H9 (cell line): ENCODE data around the gene COL4A1. TPM values are rescaled to one million over a fixed set of nuclear protein-coding genes. Genes with fewer than 3 reads are reported as not detected.

Source experiments
- DNase-seq: peaks from one replicate; pipeline ENCODE4 v3.0.0-alpha.2; 2017
- H2AFZ ChIP-seq: one replicate; pipeline ENCODE4 v1.6.1; 2013; ENCODE audit warnings: mild to moderate bottlenecking, low read length, control low read depth, moderate library complexity
- H2AK5ac ChIP-seq: 2 replicates; pipeline ENCODE4 v1.6.1; 2013; ENCODE audit warnings: low read length, control low read depth, mixed read lengths; ENCODE audit not compliant: insufficient read length
- H2BK120ac ChIP-seq: one replicate; pipeline ENCODE4 v1.6.1; 2013; ENCODE audit warnings: low read depth, mild to moderate bottlenecking, low read length, control low read depth, inconsistent platforms; ENCODE audit not compliant: poor library complexity, severe bottlenecking
- H2BK12ac ChIP-seq: 2 replicates; pipeline ENCODE4 v1.6.1; 2013; ENCODE audit warnings: low read length, control low read depth, mixed read lengths, low read depth; ENCODE audit not compliant: insufficient read length
- H2BK15ac ChIP-seq: 2 replicates; pipeline ENCODE4 v1.6.1; 2013; ENCODE audit warnings: low read depth, low read length, control low read depth
- H2BK20ac ChIP-seq: one replicate; pipeline ENCODE4 v1.6.1; 2013; ENCODE audit warnings: low read depth, mild to moderate bottlenecking, low read length, control low read depth, inconsistent platforms; ENCODE audit not compliant: poor library complexity, severe bottlenecking
- H2BK5ac ChIP-seq: 2 replicates; pipeline ENCODE4 v1.6.1; 2013; ENCODE audit warnings: low read length, control low read depth, mixed read lengths; ENCODE audit not compliant: insufficient read length
- H3K14ac ChIP-seq: 2 replicates; pipeline ENCODE4 v1.6.1; 2013; ENCODE audit warnings: low read length, control low read depth; ENCODE audit not compliant: insufficient read depth
- H3K18ac ChIP-seq: 2 replicates; pipeline ENCODE4 v1.6.1; 2013; ENCODE audit warnings: low read depth, mild to moderate bottlenecking, mixed read lengths, low read length, control low read depth; ENCODE audit not compliant: insufficient read length
- H3K23ac ChIP-seq: 2 replicates; pipeline ENCODE4 v1.6.1; 2013; ENCODE audit warnings: low read length, control low read depth, mixed read lengths, low read depth; ENCODE audit not compliant: insufficient read length
- H3K23me2 ChIP-seq: 2 replicates; pipeline ENCODE4 v1.6.1; 2013; ENCODE audit warnings: low read depth, mild to moderate bottlenecking, mixed read lengths, low read length, control low read depth; ENCODE audit not compliant: insufficient read length, poor library complexity, severe bottlenecking
- H3K27ac ChIP-seq: 2 replicates; pipeline ENCODE4 v1.5.1; 2013; ENCODE audit warnings: low read length, control low read depth, mixed read lengths, low read depth; ENCODE audit not compliant: insufficient read length
- H3K27me3 ChIP-seq: 2 replicates; pipeline ENCODE4 v1.6.1; 2013; ENCODE audit warnings: low read length, control low read depth, inconsistent platforms; ENCODE audit not compliant: insufficient read depth
- H3K4ac ChIP-seq: 2 replicates; pipeline ENCODE4 v1.6.1; 2013; ENCODE audit warnings: low read depth, mild to moderate bottlenecking, control low read depth, inconsistent platforms, low read length, moderate library complexity
- H3K4me1 ChIP-seq: 2 replicates; pipeline ENCODE4 v1.6.1; 2013; ENCODE audit warnings: low read length, control low read depth, inconsistent platforms; ENCODE audit not compliant: insufficient read depth
- H3K4me2 ChIP-seq: 2 replicates; pipeline ENCODE4 v1.6.1; 2013; ENCODE audit warnings: low read length, control low read depth, mixed read lengths; ENCODE audit not compliant: insufficient read length, insufficient read depth
- H3K56ac ChIP-seq: 2 replicates; pipeline ENCODE4 v1.6.1; 2013; ENCODE audit warnings: low read depth, mild to moderate bottlenecking, mixed read lengths, low read length, control low read depth; ENCODE audit not compliant: insufficient read length
- H3K79me1 ChIP-seq: 2 replicates; pipeline ENCODE4 v1.6.1; 2013; ENCODE audit warnings: low read depth, mild to moderate bottlenecking, moderate library complexity, low read length, control low read depth, inconsistent platforms; ENCODE audit not compliant: insufficient read depth, poor library complexity, severe bottlenecking
- H3K79me2 ChIP-seq: 2 replicates; pipeline ENCODE4 v1.6.1; 2013; ENCODE audit warnings: low read length, control low read depth, inconsistent platforms; ENCODE audit not compliant: insufficient read depth
- H3K9ac ChIP-seq: 2 replicates; pipeline ENCODE4 v1.6.1; 2013; ENCODE audit warnings: low read length, control low read depth, mixed read lengths; ENCODE audit not compliant: insufficient read length; ENCODE audit errors: extremely low read depth
- H3K9me3 ChIP-seq: one replicate; pipeline ENCODE4 v1.6.1; 2013; ENCODE audit warnings: low read depth, low read length, inconsistent platforms; ENCODE audit not compliant: control insufficient read depth
- H3T11ph ChIP-seq: one replicate; pipeline ENCODE4 v1.6.1; 2013; ENCODE audit warnings: mild to moderate bottlenecking, low read length, control low read depth, inconsistent platforms
- H4K20me1 ChIP-seq: one replicate; pipeline ENCODE4 v1.6.1; 2013; ENCODE audit not compliant: control insufficient read depth, insufficient read length, insufficient read depth
- H4K5ac ChIP-seq: 2 replicates; pipeline ENCODE4 v1.6.1; 2013; ENCODE audit warnings: low read depth, mild to moderate bottlenecking, mixed read lengths, low read length, control low read depth; ENCODE audit not compliant: insufficient read length
- H4K8ac ChIP-seq: replicated peaks from 2 replicates; pipeline ENCODE4 v1.6.1; 2013; ENCODE audit warnings: low read length, control low read depth, mixed read lengths, low read depth; ENCODE audit not compliant: insufficient read length
- H4K91ac ChIP-seq: 2 replicates; pipeline ENCODE4 v1.6.1; 2013; ENCODE audit warnings: low read depth, mild to moderate bottlenecking, moderate library complexity, mixed read lengths, low read length, control low read depth; ENCODE audit not compliant: insufficient read length
- H3K27ac Mint-ChIP-seq, 3 experiments: 2 replicates in 2 of 3; 3 replicates in 1 of 3; pipeline ENCODE4 v1.8.0; 2020 to 2021; ENCODE audit warnings: mixed read lengths in 3 of 3, mild to moderate bottlenecking in 1 of 3, moderate library complexity in 1 of 3
- H3K27me3 Mint-ChIP-seq: 2 replicates; pipeline ENCODE4 v1.8.0; 2021; ENCODE audit warnings: low read depth, mild to moderate bottlenecking, moderate library complexity, mixed read lengths
- H3K36me3 Mint-ChIP-seq, 3 experiments: 2 replicates in 2 of 3; 3 replicates in 1 of 3; pipeline ENCODE4 v1.8.0; 2020 to 2021; ENCODE audit warnings: low read depth in 3 of 3, mixed read lengths in 3 of 3; ENCODE audit not compliant: insufficient read depth in 1 of 3
- H3K4me1 Mint-ChIP-seq, 2 experiments: 2 replicates each; pipeline ENCODE4 v1.8.0; 2020; ENCODE audit warnings: mixed read lengths in 2 of 2
- H3K4me3 Mint-ChIP-seq, 2 experiments: 2 replicates in 1 of 2; 3 replicates in 1 of 2; pipeline ENCODE4 v1.8.0; 2020 to 2021; ENCODE audit warnings: mild to moderate bottlenecking in 2 of 2, mixed read lengths in 2 of 2, moderate library complexity in 1 of 2
- H3K9me3 Mint-ChIP-seq, 2 experiments: 2 replicates in 1 of 2; 3 replicates in 1 of 2; pipeline ENCODE4 v1.8.0; 2020; ENCODE audit warnings: mild to moderate bottlenecking in 2 of 2, mixed read lengths in 2 of 2, moderate library complexity in 1 of 2
- CTCF ChIP-seq: fragments of 200-600 bp; sonication (generic); conservative IDR thresholded peaks from 3 replicates; pipeline ENCODE4 v1.8.0; 2021; ENCODE audit warnings: antibody characterized with exemption, mild to moderate bottlenecking
- WGBS: extraction: QIAGEN DNeasy Blood & Tissue Kit; methylation state at CpG from one replicate; pipeline ENCODE4 v1.1.7; 2013; ENCODE audit warnings: missing lambda C conversion rate, low lambda C conversion rate, mixed read lengths; ENCODE audit not compliant: insufficient read length; ENCODE audit errors: extremely low coverage; 5-methylcytosine and 5-hydroxymethylcytosine counted together
- total RNA-seq: library from RNA; stranded (reverse); gene quantifications from 2 replicates; pipeline ENCODE4 v1.2.1, GENCODE V29; 2021

The COL4A1 gene
- total RNA-seq, 1 experiment from 2014 or later = 73.1 TPM

GRCh38 chr13:110326263-110326904, 19.4 kb upstream of the COL4A1 start:
- no peak for TF ChIP-seq CTCF
- H3K23me2 ChIP-seq = no peaks in the 10 kb centered on the region
- H3K18ac ChIP-seq = peak overlapping the region; percentile 2
- no peak overlapping the region for H2BK5ac ChIP-seq
- H4K20me1 ChIP-seq = no peaks in the 10 kb centered on the region
- no peaks in the 10 kb centered on the region; the same call in 1 of the 2 replicates for H3K4me1 ChIP-seq
- H2BK120ac ChIP-seq = no peak overlapping the region
- no peak overlapping the region for H2BK20ac ChIP-seq
- no peak overlapping the region for H4K5ac ChIP-seq
- Mint-ChIP-seq H3K27ac (peak overlapping the region; percentile 83 to 98 (median 95)), H3K27me3 (no peaks in the 10 kb centered on the region), H3K36me3 (peaks cover 9 to 11% (median 11%) of the 10 kb centered on the region in 3 experiments), H3K4me3 (peak overlapping the region in 1 of 2 experiments; percentile 66; a peak in 1 of 5 replicates), H3K9me3 (peaks cover 0 to 4% of the 10 kb centered on the region in 2 experiments; a peak in 2 of 5 replicates), H3K4me1 (peaks cover 55 to 64% of the 10 kb centered on the region in 2 experiments)
- no peak overlapping the region for H3K4ac ChIP-seq
- H2BK15ac ChIP-seq = no peak overlapping the region
- H3K79me1 ChIP-seq = no peaks in the 10 kb centered on the region
- H3K14ac ChIP-seq = 0 out of 2 replicates have a peak overlapping the region, but pooled peaks have one; percentile 38
- no peak overlapping the region for H2BK12ac ChIP-seq
- no peak overlapping the region for H2AFZ ChIP-seq
- no peaks in the 10 kb centered on the region for H3K9me3 ChIP-seq
- no peak overlapping the region for H4K91ac ChIP-seq
- H3K56ac ChIP-seq = no peak overlapping the region
- no CpG with 5 or more reads among the region's 12 CpGs for WGBS
- H3K27ac ChIP-seq = peak overlapping the region; percentile 59
- H3K23ac ChIP-seq = no peak overlapping the region
- DNase-seq = no peak
- no peak overlapping the region for H3K9ac ChIP-seq
- no peak overlapping the region for H4K8ac ChIP-seq
- H2AK5ac ChIP-seq = peak overlapping the region; percentile 42
- H3T11ph ChIP-seq = no peak overlapping the region
- H3K27me3 ChIP-seq = no peaks in the 10 kb centered on the region
- no peak overlapping the region for H3K4me2 ChIP-seq
- H3K79me2 ChIP-seq = no peaks in the 10 kb centered on the region; the same call in 1 of the 2 replicates
